ENCODE results near the gene CCL17.

The CCL17 gene

GRCh38 chr16:57432505-57432904 is 27.9 kb downstream of the CCL17 start:
- WGBS, 2 donors (ENCODE audit: extremely low coverage in 2 of 2, insufficient read length in 2 of 2, insufficient replicate concordance in 1 of 2): no CpG with 5 or more reads among the region's 2 CpGs
- Histone ChIP-seq H3K4me1 (ENCODE audit: control insufficient read depth in 2 of 2, insufficient read depth in 1 of 2, low read depth in 1 of 2, low read length in 2 of 2) (no peaks in the 10 kb centered on the region), H2AK5ac (ENCODE audit: low read depth, low read length) (no peak overlapping the region), H3K9me3 (replicated peaks in 1 of 2; ENCODE audit: control insufficient read depth in 2 of 2, insufficient read depth in 1 of 2, low read depth in 1 of 2, low read length in 2 of 2) (no peaks in the 10 kb centered on the region), H2BK120ac (ENCODE audit: low read depth, low read length) (no peak overlapping the region), H2BK15ac (ENCODE audit: low read length) (no peak overlapping the region), H4K91ac (ENCODE audit: low read depth, low read length, poor library complexity) (no peak overlapping the region), H3K4ac (ENCODE audit: low read length) (no peak overlapping the region), H3K14ac (ENCODE audit: low read length) (no peak overlapping the region), H3K4me3 (ENCODE audit: low read length in 2 of 2) (no peak overlapping the region), H2BK5ac (ENCODE audit: low read length) (no peak overlapping the region), H3K4me2 (ENCODE audit: insufficient read depth, low read length, poor library complexity, severe bottlenecking) (no peak overlapping the region), H4K8ac (ENCODE audit: low read depth, low read length) (no peak overlapping the region), H3K9ac (ENCODE audit: low read depth, low read length, poor library complexity) (no peak overlapping the region), H3K23ac (ENCODE audit: low read depth, low read length, poor library complexity) (no peak overlapping the region), H3K27ac (replicated peaks; ENCODE audit: low read length) (no peak overlapping the region), H3K18ac (ENCODE audit: low read length) (no peak overlapping the region), H3K36me3 (replicated peaks in 1 of 2; ENCODE audit: control insufficient read depth in 2 of 2, insufficient read depth in 2 of 2, low read length in 2 of 2) (peaks cover 45 to 94% of the 10 kb centered on the region in 2 donors), H2AFZ (ENCODE audit: low read length) (no peak overlapping the region), H3K27me3 (ENCODE audit: control insufficient read depth in 3 of 3, insufficient read depth in 3 of 3, low read depth in 1 of 3, low read length in 3 of 3) (no peaks in the 10 kb centered on the region), H2BK12ac (ENCODE audit: low read length) (no peak overlapping the region), H3K79me1 (ENCODE audit: low read depth, low read length) (no peaks in the 10 kb centered on the region)
- DNase-seq (ENCODE audit: low spot score): no peak

GRCh38 chr16:57432989-57433388 is 28.4 kb downstream of the CCL17 start:
- Histone ChIP-seq H2BK5ac (ENCODE audit: low read length) (no peak overlapping the region), H3K14ac (ENCODE audit: low read length) (no peak overlapping the region), H2AK5ac (ENCODE audit: low read depth, low read length) (no peak overlapping the region), H3K4ac (ENCODE audit: low read length) (no peak overlapping the region), H3K18ac (ENCODE audit: low read length) (no peak overlapping the region), H2BK15ac (ENCODE audit: low read length) (no peak overlapping the region), H3K27me3 (ENCODE audit: control insufficient read depth in 3 of 3, insufficient read depth in 3 of 3, low read depth in 1 of 3, low read length in 3 of 3) (no peaks in the 10 kb centered on the region), H4K91ac (ENCODE audit: low read depth, low read length, poor library complexity) (no peak overlapping the region), H3K4me2 (ENCODE audit: insufficient read depth, low read length, poor library complexity, severe bottlenecking) (no peak overlapping the region), H3K79me1 (ENCODE audit: low read depth, low read length) (no peaks in the 10 kb centered on the region), H3K9me3 (replicated peaks in 1 of 2; ENCODE audit: control insufficient read depth in 2 of 2, insufficient read depth in 1 of 2, low read depth in 1 of 2, low read length in 2 of 2) (no peaks in the 10 kb centered on the region), H2AFZ (ENCODE audit: low read length) (no peak overlapping the region), H3K4me3 (ENCODE audit: low read length in 2 of 2) (no peak overlapping the region), H3K23ac (ENCODE audit: low read depth, low read length, poor library complexity) (no peak overlapping the region), H3K9ac (ENCODE audit: low read depth, low read length, poor library complexity) (no peak overlapping the region), H3K4me1 (ENCODE audit: control insufficient read depth in 2 of 2, insufficient read depth in 1 of 2, low read depth in 1 of 2, low read length in 2 of 2) (no peaks in the 10 kb centered on the region), H2BK12ac (ENCODE audit: low read length) (no peak overlapping the region), H3K36me3 (replicated peaks in 1 of 2; ENCODE audit: control insufficient read depth in 2 of 2, insufficient read depth in 2 of 2, low read length in 2 of 2) (peaks cover 45 to 94% of the 10 kb centered on the region in 2 donors), H2BK120ac (ENCODE audit: low read depth, low read length) (no peak overlapping the region), H4K8ac (ENCODE audit: low read depth, low read length) (no peak overlapping the region), H3K27ac (replicated peaks; ENCODE audit: low read length) (no peak overlapping the region)
- no peak for DNase-seq (ENCODE audit: low spot score)
- WGBS, 2 donors (ENCODE audit: extremely low coverage in 2 of 2, insufficient read length in 2 of 2, insufficient replicate concordance in 1 of 2): no CpG with 5 or more reads among the region's 3 CpGs

DNA sequence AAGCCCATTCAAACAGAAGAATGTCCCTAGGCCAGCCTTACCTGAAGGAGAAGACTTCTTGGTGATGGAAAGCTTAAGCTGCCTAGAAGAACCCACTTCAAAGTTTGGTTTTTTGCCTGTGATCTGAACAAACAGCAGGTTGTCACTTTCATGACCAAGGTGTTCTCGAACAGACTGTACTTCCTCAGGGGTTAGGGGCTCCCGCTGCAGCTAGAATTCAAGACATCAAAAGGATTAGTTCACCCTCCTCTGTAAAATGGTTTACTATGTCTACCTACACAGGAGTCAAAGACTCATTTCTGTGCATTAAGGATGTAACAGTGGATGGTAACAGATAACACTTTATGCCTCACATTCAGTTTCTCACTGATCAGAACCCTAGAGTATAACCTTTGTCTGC is 29.4 kb downstream of the CCL17 start:
- Histone ChIP-seq H3K4me1 (ENCODE audit: control insufficient read depth in 2 of 2, insufficient read depth in 1 of 2, low read depth in 1 of 2, low read length in 2 of 2) (no peaks in the 10 kb centered on the region), H3K18ac (ENCODE audit: low read length) (no peak overlapping the region), H2BK120ac (ENCODE audit: low read depth, low read length) (no peak overlapping the region), H3K79me1 (ENCODE audit: low read depth, low read length) (no peaks in the 10 kb centered on the region), H3K4ac (ENCODE audit: low read length) (no peak overlapping the region), H2AFZ (ENCODE audit: low read length) (no peak overlapping the region), H3K27me3 (ENCODE audit: control insufficient read depth in 3 of 3, insufficient read depth in 3 of 3, low read depth in 1 of 3, low read length in 3 of 3) (no peaks in the 10 kb centered on the region), H2AK5ac (ENCODE audit: low read depth, low read length) (no peak overlapping the region), H3K27ac (replicated peaks; ENCODE audit: low read length) (no peak overlapping the region), H3K4me3 (ENCODE audit: low read length in 2 of 2) (no peak overlapping the region), H4K8ac (ENCODE audit: low read depth, low read length) (no peak overlapping the region), H3K14ac (ENCODE audit: low read length) (no peak overlapping the region), H3K23ac (ENCODE audit: low read depth, low read length, poor library complexity) (no peak overlapping the region), H2BK5ac (ENCODE audit: low read length) (no peak overlapping the region), H3K36me3 (replicated peaks in 1 of 2; ENCODE audit: control insufficient read depth in 2 of 2, insufficient read depth in 2 of 2, low read length in 2 of 2) (peaks cover 43 to 94% of the 10 kb centered on the region in 2 donors), H4K91ac (ENCODE audit: low read depth, low read length, poor library complexity) (no peak overlapping the region), H2BK12ac (ENCODE audit: low read length) (no peak overlapping the region), H3K9me3 (replicated peaks in 1 of 2; ENCODE audit: control insufficient read depth in 2 of 2, insufficient read depth in 1 of 2, low read depth in 1 of 2, low read length in 2 of 2) (no peaks in the 10 kb centered on the region), H3K9ac (ENCODE audit: low read depth, low read length, poor library complexity) (no peak overlapping the region), H2BK15ac (ENCODE audit: low read length) (no peak overlapping the region), H3K4me2 (ENCODE audit: insufficient read depth, low read length, poor library complexity, severe bottlenecking) (no peak overlapping the region)
- DNase-seq (ENCODE audit: low spot score): no peak
- no CpG with 5 or more reads among the region's 2 CpGs for WGBS, 2 donors (ENCODE audit: extremely low coverage in 2 of 2, insufficient read length in 2 of 2, insufficient replicate concordance in 1 of 2)

GRCh38 chr16:57435838-57436237 is 31.3 kb downstream of the CCL17 start:
- Histone ChIP-seq H3K36me3 (replicated peaks in 1 of 2; ENCODE audit: control insufficient read depth in 2 of 2, insufficient read depth in 2 of 2, low read length in 2 of 2) (peaks cover 39 to 92% of the 10 kb centered on the region in 2 donors), H3K14ac (ENCODE audit: low read length) (no peak overlapping the region)

More at GRCh38 chr16:57435838-57436237, 31.3 kb downstream of the CCL17 start:
- Histone ChIP-seq H3K4me2 (ENCODE audit: insufficient read depth, low read length, poor library complexity, severe bottlenecking) (no peak overlapping the region), H2BK120ac (ENCODE audit: low read depth, low read length) (no peak overlapping the region), H2BK12ac (ENCODE audit: low read length) (no peak overlapping the region), H3K4me1 (ENCODE audit: control insufficient read depth in 2 of 2, insufficient read depth in 1 of 2, low read depth in 1 of 2, low read length in 2 of 2) (no peaks in the 10 kb centered on the region), H2BK15ac (ENCODE audit: low read length) (no peak overlapping the region), H2AFZ (ENCODE audit: low read length) (no peak overlapping the region), H3K9me3 (replicated peaks in 1 of 2; ENCODE audit: control insufficient read depth in 2 of 2, insufficient read depth in 1 of 2, low read depth in 1 of 2, low read length in 2 of 2) (no peaks in the 10 kb centered on the region), H3K4ac (ENCODE audit: low read length) (no peak overlapping the region), H3K27ac (replicated peaks; ENCODE audit: low read length) (no peak overlapping the region), H3K9ac (ENCODE audit: low read depth, low read length, poor library complexity) (no peak overlapping the region), H3K23ac (ENCODE audit: low read depth, low read length, poor library complexity) (no peak overlapping the region), H2BK5ac (ENCODE audit: low read length) (no peak overlapping the region), H4K8ac (ENCODE audit: low read depth, low read length) (no peak overlapping the region), H2AK5ac (ENCODE audit: low read depth, low read length) (no peak overlapping the region), H3K79me1 (ENCODE audit: low read depth, low read length) (no peaks in the 10 kb centered on the region), H4K91ac (ENCODE audit: low read depth, low read length, poor library complexity) (no peak overlapping the region), H3K27me3 (ENCODE audit: control insufficient read depth in 3 of 3, insufficient read depth in 3 of 3, low read depth in 1 of 3, low read length in 3 of 3) (no peaks in the 10 kb centered on the region), H3K4me3 (ENCODE audit: low read length in 2 of 2) (no peak overlapping the region), H3K18ac (ENCODE audit: low read length) (no peak overlapping the region)
- DNase-seq (ENCODE audit: low spot score): no peak
- WGBS, 2 donors (ENCODE audit: extremely low coverage in 2 of 2, insufficient read length in 2 of 2, insufficient replicate concordance in 1 of 2): no CpG with 5 or more reads among the region's 1 CpG
